SW 1271 (cell line): Measurements from ENCODE around the gene MRPS15.

ENCODE experiments used
- DNase-seq, 2 experiments: peaks; one replicate each; lab custom pipeline; 2025; lab: John Stamatoyannopoulos, UW

Gene MRPS15

DNA sequence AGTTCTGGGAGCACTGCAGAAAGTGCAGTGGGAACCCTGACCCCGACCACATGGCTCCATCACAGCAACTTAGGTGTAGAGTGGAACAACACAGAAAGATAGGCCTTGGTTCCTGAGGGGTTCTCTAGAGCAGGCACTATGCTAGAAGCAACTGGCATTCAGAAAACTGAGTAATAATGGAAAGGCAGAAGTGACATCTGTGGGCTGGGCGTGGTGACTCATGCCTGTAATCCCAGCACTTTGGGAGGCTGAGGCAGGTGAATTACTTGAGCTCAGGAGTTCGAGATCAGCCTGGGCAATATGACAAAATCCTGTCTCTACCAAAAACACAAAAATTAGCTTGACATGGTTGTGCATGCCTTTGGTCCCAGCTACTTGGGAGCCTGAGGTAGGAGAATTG lies 5.3 kb downstream of the MRPS15 start:
- DNase-seq, result no peak

DNA sequence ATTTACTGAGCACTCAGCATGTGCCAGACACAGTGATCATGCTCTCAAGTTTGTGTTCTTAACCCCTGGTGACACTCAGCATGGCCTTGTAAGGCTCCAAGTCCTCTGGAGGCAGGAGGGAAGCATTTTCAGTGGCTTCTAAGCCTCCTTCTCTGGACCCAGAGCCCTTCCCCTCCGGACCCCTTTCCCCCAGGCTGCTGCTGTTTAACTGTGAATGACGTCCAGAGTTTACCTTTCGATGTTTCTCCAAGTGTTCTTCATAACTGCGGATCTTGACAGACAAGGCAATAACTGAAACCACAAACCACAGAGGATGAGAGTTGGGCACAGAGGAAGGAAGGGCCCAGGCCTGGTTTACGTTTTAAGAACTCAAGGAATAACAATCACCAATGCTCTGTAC lies 6.5 kb downstream of the MRPS15 start:
- DNase-seq, result no peak

DNA sequence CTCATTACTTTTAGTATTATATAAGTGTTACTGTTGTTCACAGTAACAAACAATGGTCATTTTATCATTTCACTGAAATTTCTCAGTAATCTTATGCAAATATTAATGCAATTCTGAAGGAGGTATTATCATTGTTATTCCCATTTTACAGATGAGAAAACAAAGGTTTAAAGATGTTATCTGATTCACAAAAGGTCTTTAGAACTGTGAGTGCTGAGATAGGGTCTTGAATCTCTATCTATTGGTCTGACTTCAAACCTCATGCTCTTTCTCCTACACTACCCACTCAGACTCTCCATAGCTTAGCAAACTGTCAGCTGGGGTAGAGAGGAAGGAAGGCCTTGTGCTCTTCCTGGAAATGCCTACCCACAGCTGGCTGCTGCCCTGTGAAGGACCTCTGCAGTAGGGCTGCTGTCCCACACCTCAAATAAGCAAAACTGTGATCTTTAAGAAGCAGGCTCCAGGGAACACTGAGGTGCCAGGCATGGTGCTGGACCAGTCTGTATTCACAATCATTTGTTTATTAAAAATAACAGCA lies 7.7 kb downstream of the MRPS15 start:
- DNase-seq, result no peak

DNA sequence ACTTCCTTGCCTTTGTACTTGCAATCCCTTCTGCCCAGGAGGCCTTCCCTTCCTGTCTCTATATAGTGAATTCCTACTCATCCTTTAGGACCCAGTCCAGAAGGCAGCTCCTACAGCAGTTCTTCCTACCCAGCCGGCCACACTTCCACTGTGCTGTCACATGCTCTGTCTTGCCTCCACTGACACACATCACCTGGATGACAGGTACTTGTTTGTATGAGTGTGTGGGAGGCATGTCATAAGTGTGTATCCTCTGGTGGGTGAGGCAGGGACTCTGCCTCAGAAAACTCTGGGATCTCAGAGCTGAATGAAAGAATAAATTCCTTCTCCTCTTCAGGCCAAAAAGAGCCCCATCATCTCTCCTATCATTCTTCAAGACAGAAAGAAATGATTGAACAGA lies 8.8 kb downstream of the MRPS15 start:
- no peak for DNase-seq

DNA sequence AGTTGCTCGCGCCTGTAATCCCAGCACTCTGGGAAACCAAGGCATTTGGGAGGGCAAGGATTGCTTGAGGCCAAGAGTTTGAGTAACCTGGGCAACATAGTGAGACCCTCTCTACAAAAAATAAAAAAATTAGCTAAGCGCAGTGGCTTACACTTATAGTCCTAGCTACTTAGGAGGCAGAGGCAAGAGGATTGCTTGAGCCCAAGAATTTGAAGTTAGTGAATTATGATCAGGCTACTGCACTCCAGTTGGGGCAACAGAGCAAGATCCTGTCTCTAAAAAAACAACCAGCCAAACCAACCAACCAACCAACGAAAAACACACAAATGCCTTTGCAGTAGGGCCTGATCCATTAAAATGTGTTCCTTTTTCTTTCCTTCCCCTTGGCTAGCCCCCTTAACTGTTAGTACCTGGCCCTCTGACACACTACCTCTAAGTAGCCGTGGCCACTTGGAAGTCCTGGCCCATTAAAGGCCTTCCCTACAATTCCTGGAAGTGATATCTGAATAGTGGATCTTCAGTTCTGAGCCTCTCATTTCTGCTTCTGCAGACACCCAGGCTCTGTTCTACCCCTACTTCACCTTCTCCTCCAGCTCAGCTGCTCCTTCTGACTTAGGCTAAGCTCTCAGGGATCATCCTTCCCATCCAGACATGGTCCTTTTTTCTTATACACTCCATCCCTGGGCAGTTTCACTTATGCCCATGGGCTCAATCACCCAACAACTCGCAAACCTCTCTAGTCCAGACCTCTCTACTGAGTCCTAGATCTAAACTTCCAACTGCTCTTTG lies 10.4 kb downstream of the MRPS15 start:
- DNase-seq, result no peak

DNA sequence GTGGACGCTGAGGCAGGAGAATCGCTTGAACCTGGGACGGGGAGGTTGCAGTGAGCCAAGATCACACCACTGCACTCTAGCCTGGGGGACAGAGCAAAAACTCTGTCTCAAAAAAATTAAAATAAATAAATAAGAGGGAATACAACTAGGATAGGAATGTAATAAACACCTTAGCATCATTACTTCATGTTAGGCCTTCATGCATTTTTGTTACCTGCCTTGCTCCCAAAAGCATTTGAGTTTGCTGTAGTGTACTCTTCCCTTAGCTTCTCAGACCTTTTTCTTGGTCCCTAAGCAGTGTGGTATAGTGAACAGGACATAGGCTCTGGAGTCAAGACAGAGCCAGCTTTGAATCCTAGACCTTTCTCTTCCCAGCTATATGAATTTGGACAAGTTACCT lies 11.1 kb downstream of the MRPS15 start:
- no peak for DNase-seq

DNA sequence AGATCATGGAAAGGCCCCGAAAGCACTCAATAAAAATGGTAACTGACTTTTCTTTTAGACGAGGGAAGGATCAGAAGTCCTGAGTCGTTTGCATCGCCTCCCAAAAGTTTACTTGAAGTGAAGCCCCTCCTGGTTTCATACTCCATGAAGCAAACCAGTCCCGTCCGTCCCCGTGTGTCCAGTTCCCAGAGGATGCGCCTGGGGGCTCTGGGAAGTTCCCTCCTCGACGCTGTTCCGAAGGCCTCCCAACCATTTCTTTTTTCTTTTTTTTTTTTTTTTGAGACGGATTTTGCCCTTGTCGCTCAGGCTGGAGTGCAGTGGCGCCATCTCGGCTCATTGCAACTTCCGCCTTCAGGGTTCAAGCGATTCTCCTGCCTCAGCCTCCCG lies 13.3 kb downstream of the MRPS15 start:
- no peak for DNase-seq

DNA sequence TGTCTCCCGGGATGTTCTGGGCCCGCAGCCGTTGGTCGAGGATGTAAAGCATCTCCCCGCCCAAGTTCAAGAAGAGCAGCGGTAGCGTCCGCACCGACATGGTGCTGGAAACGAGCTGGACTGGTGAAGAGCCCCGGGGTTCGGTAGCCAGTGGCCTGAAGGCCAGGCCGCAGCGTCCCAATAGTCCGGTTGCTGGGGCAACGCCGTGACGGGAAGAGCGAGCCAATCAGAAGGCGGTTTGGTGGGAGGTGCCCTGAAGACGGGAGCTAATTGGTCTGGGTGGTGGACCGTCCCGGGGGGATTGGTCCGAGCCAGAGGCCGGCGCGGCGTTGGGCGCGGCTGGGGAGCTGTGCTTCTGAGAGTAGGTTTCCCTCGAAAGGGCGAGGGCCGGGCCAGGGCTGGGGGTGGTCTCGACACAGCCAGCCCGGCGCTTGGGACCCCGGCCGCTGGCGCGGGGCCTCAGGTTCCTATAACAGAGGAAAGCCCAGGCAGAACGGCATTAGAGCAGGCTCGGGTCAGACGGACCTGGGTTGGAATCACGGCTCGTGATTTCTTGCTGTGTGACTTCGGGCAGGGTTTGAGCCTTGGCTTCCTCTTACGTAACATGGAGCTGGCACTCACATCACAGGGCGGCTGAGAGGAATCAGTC lies 13.8 kb downstream of the MRPS15 start, which contains the start of gene OSCP1:
TSS of gene OSCP1 (minus strand) at position 182 of the 649 bp plus-strand sequence. CDS start at position 100, 82 bp downstream.
- DNase-seq, result peak; percentile 58 to 92

DNA sequence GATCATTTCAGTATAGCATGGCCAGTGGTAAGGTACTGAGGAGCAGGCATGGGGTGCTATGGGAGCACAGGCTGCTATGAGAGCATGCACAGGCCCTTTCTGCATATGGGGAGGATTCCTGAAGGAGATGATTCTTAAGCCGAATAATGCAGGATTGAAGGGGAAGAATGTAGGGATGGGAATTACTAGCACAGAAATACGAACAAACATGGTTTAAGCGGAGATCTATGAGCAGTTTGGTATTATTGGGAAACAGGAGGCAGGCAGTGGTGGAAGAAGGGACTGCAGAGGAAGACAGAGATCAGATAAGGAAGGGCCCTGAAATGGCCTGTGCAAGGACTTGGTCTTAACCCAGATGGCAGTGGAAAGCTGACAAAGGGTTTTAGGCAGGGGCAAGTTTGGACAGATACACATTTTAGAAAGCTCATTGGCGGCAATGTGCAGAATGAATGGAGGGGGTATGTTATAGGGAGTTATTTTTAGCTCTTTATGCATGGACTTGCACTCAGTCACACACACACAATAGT lies 15.6 kb downstream of the MRPS15 start:
- no peak for DNase-seq

DNA sequence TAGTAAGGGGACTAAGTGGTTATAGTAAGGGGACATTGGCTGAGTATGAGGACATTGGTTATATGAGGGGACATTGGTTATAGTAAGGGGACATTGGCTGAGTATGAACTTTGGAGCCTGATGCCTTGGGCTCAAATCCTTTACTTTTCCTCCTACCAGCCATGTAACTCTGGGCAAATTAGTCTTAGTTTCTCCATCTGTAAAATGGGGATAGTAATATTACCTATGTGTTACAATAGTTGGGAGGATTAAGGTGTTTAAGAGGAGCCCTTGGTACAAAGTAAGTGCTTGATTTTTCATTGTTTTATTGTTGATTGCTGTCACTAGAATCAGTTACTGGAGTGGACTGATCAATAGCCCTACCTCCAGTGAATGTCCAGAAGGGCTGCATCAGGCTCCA lies 16.7 kb downstream of the MRPS15 start:
- DNase-seq, result no peak

DNA sequence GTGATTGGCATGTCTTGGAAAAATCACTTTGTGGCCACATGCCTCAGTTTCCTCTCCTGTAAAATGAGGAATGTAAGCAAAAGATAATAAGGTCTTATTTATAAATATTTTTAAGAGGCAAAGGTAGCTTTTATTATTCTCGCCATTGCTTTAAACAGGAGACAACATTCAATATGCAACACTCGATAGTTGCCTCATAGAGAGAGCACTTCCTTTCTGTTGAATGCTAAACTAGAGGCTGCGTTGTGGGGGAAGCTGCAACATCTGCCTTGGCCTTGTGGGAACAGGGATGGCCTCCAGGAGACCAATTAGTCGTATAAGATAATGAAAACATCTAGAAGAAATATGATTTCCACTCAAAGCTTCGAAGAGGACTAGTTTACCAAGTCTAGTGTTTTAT lies 17.4 kb downstream of the MRPS15 start:
- no peak for DNase-seq

DNA sequence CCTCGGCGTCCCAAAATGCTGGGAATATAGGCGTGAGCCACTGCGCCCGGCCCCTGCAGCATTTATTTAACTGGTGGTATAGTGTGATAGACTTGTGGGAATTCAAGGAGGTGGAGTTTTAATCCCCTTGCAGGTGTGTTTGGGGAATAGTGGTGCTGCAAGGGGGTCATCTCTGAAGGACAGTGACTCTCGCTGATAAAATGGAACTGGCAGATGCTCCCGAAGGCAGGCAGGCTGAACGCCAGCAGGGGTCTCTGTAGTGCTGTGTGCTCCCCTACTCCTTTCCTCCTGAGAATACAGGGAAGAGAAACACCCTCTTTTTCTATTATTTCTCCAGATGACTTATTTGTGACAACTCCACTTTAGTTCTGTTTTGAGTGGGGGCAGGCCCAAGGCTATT lies 17.9 kb downstream of the MRPS15 start:
- DNase-seq, result no peak

DNA sequence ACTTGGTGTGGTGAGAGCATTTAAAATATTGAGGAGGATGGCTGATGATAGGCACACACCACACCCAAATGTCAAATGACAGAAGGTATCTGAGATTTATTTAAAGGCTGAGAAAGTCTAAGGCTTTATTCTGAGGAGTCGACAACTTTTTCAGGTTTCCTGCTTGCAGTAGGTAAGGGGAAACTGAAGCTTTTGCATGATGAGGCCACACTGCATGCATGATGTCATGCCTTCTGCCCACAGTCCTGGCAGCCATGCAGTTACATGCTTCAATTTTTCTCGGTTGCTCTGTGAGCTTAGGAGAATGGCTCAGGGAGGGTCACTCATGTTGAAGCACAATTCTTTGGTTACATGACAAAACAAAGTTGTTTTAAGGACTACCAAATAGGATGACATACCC lies 20.9 kb downstream of the MRPS15 start:
- no peak for DNase-seq

DNA sequence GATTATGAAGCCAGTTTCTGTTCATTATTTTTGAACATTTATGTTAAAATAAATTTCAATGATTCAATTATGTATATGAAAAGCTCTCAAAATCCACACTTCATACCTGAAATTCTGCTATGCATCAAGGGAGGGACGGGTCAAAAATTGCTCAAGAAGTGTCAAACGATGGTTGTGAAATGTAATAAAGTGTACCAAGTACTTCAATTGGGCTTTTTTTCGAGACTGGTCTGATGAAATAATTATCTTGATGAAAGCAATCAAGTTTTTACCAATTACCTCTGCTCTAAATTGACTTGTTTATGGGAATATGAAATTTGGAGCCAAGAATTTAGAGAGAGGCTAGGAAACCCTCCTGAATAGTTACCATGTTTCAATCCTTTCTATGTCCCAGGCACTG lies 21.8 kb downstream of the MRPS15 start:
- DNase-seq, result no peak

DNA sequence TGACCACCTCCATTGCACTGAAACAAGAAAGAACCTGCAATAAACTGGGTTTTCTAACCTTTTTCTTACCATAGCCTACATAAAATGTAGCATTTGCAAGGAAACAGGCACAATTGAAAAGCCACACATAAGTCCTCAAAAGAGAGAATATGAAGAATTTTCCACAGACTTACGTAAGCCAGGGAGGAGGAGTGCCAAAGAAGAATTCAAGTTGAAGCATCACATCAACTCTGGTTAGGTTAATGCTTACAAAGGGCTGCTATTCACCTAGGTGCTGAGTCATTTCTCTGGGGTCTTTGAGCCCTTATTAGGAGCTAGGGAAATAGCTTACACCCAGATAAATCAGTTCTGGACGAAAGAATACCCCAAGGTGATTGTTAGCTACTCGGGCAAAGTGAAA lies 23.5 kb downstream of the MRPS15 start:
- DNase-seq, result no peak

DNA sequence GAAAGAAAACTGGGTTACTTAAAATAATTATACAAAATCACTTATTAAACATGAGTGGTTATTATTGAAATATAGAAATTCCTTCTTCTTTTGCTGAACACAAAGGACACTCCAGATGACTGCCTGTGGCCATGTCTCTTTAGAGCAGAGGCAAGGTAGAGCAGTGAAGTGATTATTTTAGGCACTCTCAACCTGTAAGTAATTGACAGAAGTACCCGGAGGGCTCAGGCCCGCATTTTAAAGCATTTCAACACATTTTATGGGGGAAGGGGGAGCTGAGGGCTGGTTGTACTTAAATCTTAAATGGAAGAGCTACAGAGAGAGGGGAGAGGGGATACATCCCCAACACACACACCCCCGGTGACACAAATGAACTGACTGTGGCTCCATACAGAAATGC lies 24.1 kb downstream of the MRPS15 start:
- DNase-seq, result no peak

DNA sequence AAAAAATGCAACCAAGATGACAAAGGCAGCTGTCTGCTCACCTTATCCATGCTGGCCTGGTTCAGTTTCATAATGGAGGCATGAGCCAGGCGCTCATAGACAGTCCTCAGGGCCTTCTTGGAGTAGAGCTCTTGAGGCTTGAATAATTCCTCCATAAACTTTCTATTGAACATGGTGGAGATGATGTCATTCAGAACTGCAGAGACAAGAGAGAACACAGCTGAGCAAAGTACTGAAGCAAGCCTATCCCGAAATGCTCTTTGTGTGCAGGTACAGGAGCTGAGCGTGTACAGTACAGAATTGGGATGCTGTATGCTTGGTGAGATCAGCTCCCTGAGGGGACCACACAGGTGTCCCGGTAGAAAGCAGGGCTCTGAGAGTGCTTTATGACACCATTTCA lies 25.5 kb downstream of the MRPS15 start:
- DNase-seq, result no peak

DNA sequence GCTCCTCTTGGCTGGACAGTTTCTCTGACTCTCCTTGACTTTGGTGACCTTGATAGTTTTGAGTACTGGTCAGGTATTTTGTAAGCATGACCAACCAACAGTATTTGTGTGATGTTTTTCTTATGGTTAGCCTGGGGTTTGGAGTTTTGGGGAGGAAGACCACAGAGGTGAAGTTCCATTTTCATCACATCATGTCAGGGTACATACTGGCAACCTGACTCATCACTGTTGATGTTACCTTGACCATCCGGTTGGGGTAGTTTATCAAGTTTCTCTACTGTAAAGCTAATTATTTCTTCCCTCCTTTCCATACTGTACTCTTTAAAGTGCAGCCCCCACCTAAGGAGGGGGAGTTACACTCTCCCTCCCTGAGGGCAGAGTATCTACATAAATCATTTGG lies 27.4 kb downstream of the MRPS15 start:
- DNase-seq, result no peak

DNA sequence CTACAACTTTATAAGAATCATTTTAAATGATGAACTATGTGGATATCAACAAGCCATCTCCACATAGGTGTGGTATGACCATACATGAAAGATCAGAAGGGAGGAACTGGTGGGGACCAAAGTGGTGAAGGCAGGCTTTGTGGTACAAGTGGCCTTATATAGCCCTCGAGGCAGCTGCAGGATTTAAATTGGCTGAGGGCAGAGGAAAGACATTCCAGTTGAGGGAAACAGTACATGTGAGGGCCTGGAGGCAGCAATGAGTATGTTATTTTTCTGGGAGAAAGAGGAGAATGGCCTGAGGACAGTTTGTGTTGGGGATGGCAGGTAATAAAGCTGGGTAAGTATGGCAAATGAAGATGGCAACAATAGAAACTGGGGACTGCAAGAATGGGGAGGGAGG lies 31.1 kb downstream of the MRPS15 start:
- DNase-seq, result no peak

DNA sequence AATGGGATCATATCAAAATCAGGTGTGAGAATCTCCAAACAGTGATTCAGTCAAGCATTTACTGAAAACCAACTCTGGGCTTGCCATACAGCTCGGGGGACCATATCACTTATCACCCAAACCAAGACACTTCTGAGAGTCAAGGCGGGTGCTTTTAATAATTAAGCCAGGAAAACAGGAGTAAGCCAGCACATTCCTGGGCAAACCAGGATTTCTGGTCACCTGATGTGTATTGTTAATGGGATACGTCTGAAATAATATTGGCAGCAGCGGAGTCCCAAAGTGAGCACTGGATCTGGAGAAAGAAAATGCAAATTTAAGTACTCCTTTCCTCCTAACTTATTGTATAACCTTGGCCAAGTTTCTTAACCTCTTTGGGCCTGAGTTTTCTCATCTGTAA lies 31.6 kb downstream of the MRPS15 start:
- DNase-seq, result no peak

DNA sequence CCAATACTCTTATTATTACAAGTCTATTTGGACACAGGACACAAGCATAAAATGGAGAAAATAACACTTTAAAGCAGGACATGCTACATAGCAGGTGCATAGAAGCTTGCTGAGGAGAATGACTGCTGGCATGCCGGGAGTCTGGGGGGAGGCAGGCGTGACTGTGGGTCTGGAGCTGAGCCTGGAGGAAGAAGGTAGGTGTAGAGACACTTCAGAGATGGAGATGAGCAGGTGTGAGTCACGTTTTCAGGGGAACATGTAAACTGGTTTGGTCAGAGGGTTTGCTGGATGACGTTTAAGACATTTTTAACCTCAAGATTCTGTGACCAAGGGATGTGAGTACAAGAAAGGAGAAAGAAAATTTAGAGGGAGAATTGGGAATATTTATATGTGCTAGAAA lies 38.4 kb downstream of the MRPS15 start:
- DNase-seq, result no peak

DNA sequence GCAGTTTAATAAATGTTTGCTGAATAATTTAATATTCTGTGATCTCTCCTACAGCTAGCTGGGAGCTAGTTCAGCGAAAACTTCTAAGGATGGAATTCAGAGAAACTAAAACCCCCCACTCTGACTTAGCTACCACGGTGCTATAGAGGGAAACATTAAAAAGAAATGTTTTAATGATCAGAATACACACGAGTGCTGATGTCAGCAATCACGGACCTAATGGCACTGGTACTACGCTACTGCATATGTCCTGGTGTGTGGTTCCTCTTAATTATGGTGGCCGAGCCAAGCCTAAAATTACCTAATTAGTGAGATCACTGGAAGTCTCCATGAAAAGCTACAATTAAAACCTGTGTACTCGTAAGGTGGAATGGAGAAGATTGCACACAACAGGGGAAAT lies 42.5 kb downstream of the MRPS15 start:
- no peak for DNase-seq

DNA sequence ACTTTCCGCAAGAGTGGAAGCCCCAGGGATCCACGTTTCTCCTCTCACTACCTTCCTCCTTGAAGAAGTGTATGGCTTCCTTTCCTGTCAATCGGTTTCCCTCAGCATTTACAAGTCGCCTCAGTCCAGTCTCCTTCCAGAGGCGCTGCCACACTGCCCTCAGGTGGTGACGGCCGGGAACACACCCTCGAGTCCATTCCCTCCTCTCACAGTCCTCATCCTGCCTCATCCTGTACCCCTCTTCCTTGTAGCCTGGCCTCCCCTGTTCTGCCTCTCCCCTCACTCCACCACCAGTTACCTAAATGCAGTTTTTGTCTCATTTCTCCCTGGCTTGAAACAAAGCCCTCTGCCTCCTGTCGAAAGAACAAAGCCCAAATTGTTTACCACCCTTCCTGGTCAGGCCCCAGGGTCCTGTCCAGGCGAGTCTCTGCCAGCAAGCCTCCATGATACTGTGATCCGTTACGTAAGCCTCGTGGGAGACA lies 43.3 kb downstream of the MRPS15 start:
- peak; percentile 12 to 69 for DNase-seq
